ENCODE results near the gene TMPRSS6.

Gene TMPRSS6

GRCh38 chr22:37070334-37070733, 39.2 kb downstream of the TMPRSS6 start:
- H3K27ac ChIP-seq (ENCODE audit: low read depth, low read length) = no peak overlapping the region
- no peak overlapping the region for H3K4me3 ChIP-seq (ENCODE audit: low read length)
- no peaks in the 10 kb centered on the region for H3K79me2 ChIP-seq (ENCODE audit: control insufficient read depth, low read length)
- H3K4me2 ChIP-seq (ENCODE audit: low read length) = no peak overlapping the region
- no peaks in the 10 kb centered on the region for H3K27me3 ChIP-seq (ENCODE audit: control insufficient read depth, low read length)
- no peaks in the 10 kb centered on the region for H3K4me1 ChIP-seq (ENCODE audit: control insufficient read depth, low read length)
- TF ChIP-seq CTCF (IDR thresholded peaks at IDR 0.05; ENCODE audit: low read depth, low read length, poor library complexity, severe bottlenecking) (no peak), EZH2phosphoT487 (IDR thresholded peaks at IDR 0.05; ENCODE audit: borderline replicate concordance, low read length) (no peak)
- H4K20me1 ChIP-seq (ENCODE audit: control insufficient read depth, insufficient read depth, low read depth, low read length) = no peaks in the 10 kb centered on the region
- H3K9me2 ChIP-seq (replicated peaks; ENCODE audit: control insufficient read depth, low read length) = no peaks in the 10 kb centered on the region
- no peaks in the 10 kb centered on the region for H3K36me3 ChIP-seq (ENCODE audit: control insufficient read depth, low read length)
- H3K9me3 ChIP-seq (ENCODE audit: control insufficient read depth, insufficient read depth, low read length) = no peaks in the 10 kb centered on the region
- H3F3A ChIP-seq (ENCODE audit: control insufficient read depth, insufficient read depth) = no peaks in the 10 kb centered on the region

DNA sequence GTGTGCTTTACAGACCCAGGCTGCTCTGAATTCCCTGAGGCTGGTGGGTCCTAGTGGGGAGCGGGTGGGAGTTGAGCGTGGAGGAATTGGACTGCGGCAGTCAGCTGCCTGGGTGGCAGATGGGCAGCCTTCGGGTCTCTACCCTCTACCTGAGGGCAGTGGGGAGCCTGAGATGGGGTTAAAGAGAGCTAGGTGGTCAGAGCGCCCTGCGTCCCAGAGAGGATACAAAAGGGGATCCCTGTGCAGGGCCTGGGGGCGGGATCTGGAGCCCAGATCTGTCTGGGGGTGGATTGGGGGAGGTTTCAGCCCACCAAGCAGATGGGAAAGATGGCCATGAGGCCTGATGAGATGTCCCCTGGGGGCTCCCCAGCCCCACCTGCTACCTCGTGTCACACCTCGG, 39.8 kb downstream of the TMPRSS6 start:
- Histone ChIP-seq H3K9me3 (ENCODE audit: control insufficient read depth, insufficient read depth, low read length) (no peaks in the 10 kb centered on the region), H3K79me2 (ENCODE audit: control insufficient read depth, low read length) (no peaks in the 10 kb centered on the region), H3K9me2 (replicated peaks; ENCODE audit: control insufficient read depth, low read length) (no peaks in the 10 kb centered on the region), H3K4me3 (ENCODE audit: low read length) (no peak overlapping the region), H3K36me3 (ENCODE audit: control insufficient read depth, low read length) (no peaks in the 10 kb centered on the region), H3K27ac (ENCODE audit: low read depth, low read length) (no peak overlapping the region), H3K27me3 (ENCODE audit: control insufficient read depth, low read length) (no peaks in the 10 kb centered on the region), H3K4me1 (ENCODE audit: control insufficient read depth, low read length) (no peaks in the 10 kb centered on the region), H4K20me1 (ENCODE audit: control insufficient read depth, insufficient read depth, low read depth, low read length) (no peaks in the 10 kb centered on the region), H3F3A (ENCODE audit: control insufficient read depth, insufficient read depth) (no peaks in the 10 kb centered on the region), H3K4me2 (ENCODE audit: low read length) (no peak overlapping the region)
- no peak for TF ChIP-seq CTCF (IDR thresholded peaks at IDR 0.05; ENCODE audit: low read depth, low read length, poor library complexity, severe bottlenecking)
- TF ChIP-seq EZH2phosphoT487 (IDR thresholded peaks at IDR 0.05; ENCODE audit: borderline replicate concordance, low read length) = no peak

DNA sequence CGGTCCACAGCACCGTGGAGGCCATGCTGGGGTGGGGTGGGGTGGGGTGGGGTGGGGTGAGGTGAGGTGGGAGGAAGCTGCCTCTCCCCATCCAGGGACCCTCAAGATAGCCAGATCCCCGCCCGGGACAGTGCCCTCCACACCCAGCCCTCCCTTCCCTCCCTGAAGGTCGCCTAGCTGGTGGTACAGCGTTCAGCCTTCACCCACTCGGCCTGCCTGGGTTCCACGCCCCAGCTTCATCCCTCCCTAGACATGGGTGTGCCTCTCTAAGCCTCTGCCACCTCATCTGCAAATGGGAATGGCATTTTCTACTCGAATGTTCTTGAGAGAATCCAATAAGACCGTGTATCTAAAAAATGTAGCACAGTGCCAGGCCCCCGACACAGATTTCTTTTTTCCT, 40.2 kb downstream of the TMPRSS6 start:
- Histone ChIP-seq H3K9me2 (replicated peaks; ENCODE audit: control insufficient read depth, low read length) (no peaks in the 10 kb centered on the region), H3K9me3 (ENCODE audit: control insufficient read depth, insufficient read depth, low read length) (no peaks in the 10 kb centered on the region), H3K4me2 (ENCODE audit: low read length) (no peak overlapping the region), H3K36me3 (ENCODE audit: control insufficient read depth, low read length) (no peaks in the 10 kb centered on the region), H3K79me2 (ENCODE audit: control insufficient read depth, low read length) (no peaks in the 10 kb centered on the region), H3K4me3 (ENCODE audit: low read length) (no peak overlapping the region), H3K4me1 (ENCODE audit: control insufficient read depth, low read length) (no peaks in the 10 kb centered on the region), H3K27me3 (ENCODE audit: control insufficient read depth, low read length) (no peaks in the 10 kb centered on the region), H3K27ac (ENCODE audit: low read depth, low read length) (no peak overlapping the region), H4K20me1 (ENCODE audit: control insufficient read depth, insufficient read depth, low read depth, low read length) (no peaks in the 10 kb centered on the region), H3F3A (ENCODE audit: control insufficient read depth, insufficient read depth) (no peaks in the 10 kb centered on the region)
- TF ChIP-seq CTCF (IDR thresholded peaks at IDR 0.05; ENCODE audit: low read depth, low read length, poor library complexity, severe bottlenecking) (no peak), EZH2phosphoT487 (IDR thresholded peaks at IDR 0.05; ENCODE audit: borderline replicate concordance, low read length) (no peak)

DNA sequence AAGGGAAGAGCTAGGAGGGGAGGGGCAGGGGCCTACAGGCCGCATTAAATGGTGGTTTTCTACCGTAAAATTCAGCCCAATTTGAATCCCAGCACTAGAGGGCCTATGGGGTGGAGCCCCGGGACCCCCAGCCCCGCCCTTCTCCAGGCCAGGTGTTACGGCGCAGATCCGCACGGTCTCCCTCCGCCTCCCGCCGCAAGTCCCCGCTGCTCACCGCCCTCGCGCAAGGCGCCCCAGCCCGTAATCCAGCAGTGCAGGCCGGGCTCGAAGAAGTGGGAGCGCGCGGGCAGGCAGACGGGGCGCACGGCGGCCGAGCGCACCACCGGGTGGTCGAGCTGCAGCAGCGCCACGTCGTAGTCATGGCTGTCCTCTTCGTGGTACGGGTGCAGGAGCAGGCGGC, 40.7 kb downstream of the TMPRSS6 start:
- no peaks in the 10 kb centered on the region for H3K27me3 ChIP-seq (ENCODE audit: control insufficient read depth, low read length)
- H3K4me1 ChIP-seq (ENCODE audit: control insufficient read depth, low read length) = no peaks in the 10 kb centered on the region

More for the DNA sequence above, 40.7 kb downstream of the TMPRSS6 start:
- no peak overlapping the region for H3K27ac ChIP-seq (ENCODE audit: low read depth, low read length)
- H3K79me2 ChIP-seq (ENCODE audit: control insufficient read depth, low read length) = no peaks in the 10 kb centered on the region
- TF ChIP-seq CTCF (IDR thresholded peaks at IDR 0.05; ENCODE audit: low read depth, low read length, poor library complexity, severe bottlenecking) (no peak), EZH2phosphoT487 (IDR thresholded peaks at IDR 0.05; ENCODE audit: borderline replicate concordance, low read length) (no peak)
- H3K36me3 ChIP-seq (ENCODE audit: control insufficient read depth, low read length) = no peaks in the 10 kb centered on the region
- no peaks in the 10 kb centered on the region for H3F3A ChIP-seq (ENCODE audit: control insufficient read depth, insufficient read depth)
- no peaks in the 10 kb centered on the region for H3K9me2 ChIP-seq (replicated peaks; ENCODE audit: control insufficient read depth, low read length)
- no peaks in the 10 kb centered on the region for H4K20me1 ChIP-seq (ENCODE audit: control insufficient read depth, insufficient read depth, low read depth, low read length)
- H3K4me3 ChIP-seq (ENCODE audit: low read length) = no peak overlapping the region
- no peaks in the 10 kb centered on the region for H3K9me3 ChIP-seq (ENCODE audit: control insufficient read depth, insufficient read depth, low read length)
- H3K4me2 ChIP-seq (ENCODE audit: low read length) = no peak overlapping the region

Data from DOHH2 (cell line).